Neural cell (in vitro differentiated cells): ENCODE data around the gene ZNF407. TPM values are rescaled to one million over a fixed set of nuclear protein-coding genes. Genes with fewer than 3 reads are reported as not detected.

ENCODE experiments used
- H2AFZ ChIP-seq: fragments of 200-600, 300-800 bp; sonication (generic), shearing (Covaris generic); 2 replicates; pipeline ENCODE4 v1.6.0; 2014; ENCODE audit warnings: low read depth, mild to moderate bottlenecking, antibody characterized with exemption, low read length, moderate library complexity
- H3F3A ChIP-seq: fragments of 200-600 bp; shearing (Covaris generic); 2 replicates; pipeline ENCODE4 v1.6.1; 2016; ENCODE audit warnings: mild to moderate bottlenecking, moderate library complexity, mixed read lengths, antibody characterized with exemption, low read length; ENCODE audit not compliant: insufficient read depth, poor library complexity, severe bottlenecking
- H3K27ac ChIP-seq: fragments of 200-600, 300-800 bp; sonication (generic), shearing (Covaris generic); 2 replicates; pipeline ENCODE4 v1.5.1; 2014; ENCODE audit warnings: mild to moderate bottlenecking, low read length, moderate library complexity
- H3K27me3 ChIP-seq: fragments of 300-800, 200-600 bp; sonication (generic), shearing (Covaris generic); 2 replicates; pipeline ENCODE4 v1.6.0; 2014; ENCODE audit warnings: mild to moderate bottlenecking, low read depth, low read length, moderate library complexity; ENCODE audit not compliant: insufficient read depth
- H3K36me3 ChIP-seq: fragments of 300-800, 200-600 bp; sonication (generic), shearing (Covaris generic); 2 replicates; pipeline ENCODE4 v1.5.1; 2014; ENCODE audit warnings: mild to moderate bottlenecking, antibody characterized with exemption, low read length, moderate library complexity; ENCODE audit not compliant: insufficient read depth
- H3K4me2 ChIP-seq: fragments of 300-800, 200-600 bp; sonication (generic), shearing (Covaris generic); 2 replicates; pipeline ENCODE4 v1.6.0; 2014; ENCODE audit warnings: mild to moderate bottlenecking, low read length
- H3K4me3 ChIP-seq: fragments of 300-800, 200-600 bp; sonication (generic), shearing (Covaris generic); 2 replicates; pipeline ENCODE4 v1.5.1; 2014; ENCODE audit warnings: mild to moderate bottlenecking, low read length, moderate library complexity
- H3K79me2 ChIP-seq: fragments of 200-600 bp; shearing (Covaris generic); replicated peaks from 2 replicates; pipeline ENCODE4 v1.6.0; 2014; ENCODE audit warnings: mild to moderate bottlenecking, low read length, moderate library complexity; ENCODE audit not compliant: insufficient read depth
- H3K9ac ChIP-seq: fragments of 300-800, 200-600 bp; sonication (generic), shearing (Covaris generic); 2 replicates; pipeline ENCODE4 v1.6.1; 2016; ENCODE audit warnings: mild to moderate bottlenecking, low read length, mixed read lengths
- H3K9me2 ChIP-seq: fragments of 200-600 bp; shearing (Covaris generic); 2 replicates; pipeline ENCODE4 v1.6.1; 2016; ENCODE audit warnings: mild to moderate bottlenecking, low read length, mixed read lengths; ENCODE audit not compliant: insufficient read depth
- H3K9me3 ChIP-seq: fragments of 200-600, 300-800 bp; sonication (generic), shearing (Covaris generic); 2 replicates; pipeline ENCODE4 v1.6.1; 2016; ENCODE audit warnings: mild to moderate bottlenecking, mixed run types, low read length, moderate library complexity, mixed read lengths
- H4K20me1 ChIP-seq: fragments of 200-600 bp; shearing (Covaris generic); 2 replicates; pipeline ENCODE4 v1.6.1; 2016; ENCODE audit warnings: mild to moderate bottlenecking, mixed run types; ENCODE audit not compliant: insufficient read depth
- CTCF ChIP-seq: fragments of 450-650 bp; IDR thresholded peaks from 2 replicates; pipeline ENCODE4 v1.5.1; 2014; ENCODE audit warnings: antibody characterized with exemption, mild to moderate bottlenecking, moderate library complexity; ENCODE audit not compliant: poor library complexity, severe bottlenecking
- EP300 ChIP-seq: fragments of 450-650 bp; conservative IDR thresholded peaks from 2 replicates; pipeline ENCODE4 v1.6.1; 2014; ENCODE audit warnings: antibody characterized with exemption, mild to moderate bottlenecking, moderate library complexity; ENCODE audit not compliant: poor library complexity, severe bottlenecking
- EZH2 ChIP-seq: fragments of 200-600, 300-800 bp; shearing (Covaris generic), sonication (generic); IDR thresholded peaks from 2 replicates; pipeline ENCODE4 v1.6.1; 2014; ENCODE audit warnings: antibody characterized with exemption, low read length, borderline replicate concordance, mild to moderate bottlenecking; ENCODE audit not compliant: insufficient read depth, poor library complexity, severe bottlenecking
- MXI1 ChIP-seq: fragments of 450-650 bp; conservative IDR thresholded peaks from 2 replicates; pipeline ENCODE4 v1.6.1; 2014; ENCODE audit warnings: antibody characterized with exemption, mild to moderate bottlenecking; ENCODE audit not compliant: poor library complexity, severe bottlenecking
- POLR2AphosphoS5 ChIP-seq: IDR thresholded peaks from 2 replicates; pipeline ENCODE4 v1.6.1; 2012
- RAD21 ChIP-seq: fragments of 450-650 bp; conservative IDR thresholded peaks from 2 replicates; pipeline ENCODE4 v1.6.1; 2014; ENCODE audit warnings: antibody characterized with exemption, mild to moderate bottlenecking, moderate library complexity
- REST ChIP-seq: IDR thresholded peaks from 2 replicates; pipeline ENCODE4 v1.6.1; 2012; ENCODE audit warnings: borderline replicate concordance
- SMC3 ChIP-seq: fragments of 450-650 bp; conservative IDR thresholded peaks from 2 replicates; pipeline ENCODE4 v1.6.1; 2014; ENCODE audit warnings: antibody characterized with exemption, mild to moderate bottlenecking, moderate library complexity; ENCODE audit not compliant: poor library complexity
- TAF1 ChIP-seq: IDR thresholded peaks from 2 replicates; pipeline ENCODE4 v1.6.1; 2012; ENCODE audit warnings: low read depth
- polyA plus RNA-seq: library from polyadenylated mRNA; depleted of rRNA; stranded (reverse); fragments of >200 nt; gene quantifications from 2 replicates; pipeline ENCODE4 v1.2.3, GENCODE V29; 2014

ZNF407 gene
- polyA plus RNA-seq, 1 donor from 2014 or later = 2.9 TPM

DNA sequence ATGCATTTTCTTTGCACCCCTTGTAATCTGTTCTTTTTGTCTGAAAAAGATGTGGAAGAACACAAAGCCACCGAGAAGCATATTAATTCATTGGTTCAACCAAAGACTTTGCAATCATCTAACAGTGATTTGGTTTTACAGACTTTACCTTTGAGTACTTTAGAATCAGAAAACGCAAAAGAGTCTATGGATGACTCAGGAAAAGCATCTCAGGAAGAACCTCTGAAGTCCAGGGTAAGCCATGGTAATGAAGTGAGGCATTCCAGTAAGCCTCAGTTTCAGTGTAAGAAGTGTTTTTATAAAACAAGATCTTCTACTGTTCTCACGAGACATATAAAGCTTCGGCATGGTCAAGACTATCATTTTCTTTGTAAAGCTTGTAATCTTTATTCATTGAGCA lies 35.2 kb downstream of the ZNF407 start:
- H3K79me2 ChIP-seq = no peaks in the 10 kb centered on the region
- no peak overlapping the region for H3K27ac ChIP-seq
- H4K20me1 ChIP-seq = no peaks in the 10 kb centered on the region
- H3K9ac ChIP-seq = no peak overlapping the region
- no peaks in the 10 kb centered on the region for H3K27me3 ChIP-seq
- TF ChIP-seq MXI1 = no peak
- TF ChIP-seq CTCF = no peak
- TF ChIP-seq POLR2AphosphoS5 = no peak
- TF ChIP-seq SMC3 = no peak
- TF ChIP-seq RAD21 = no peak
- no peak for TF ChIP-seq EP300
- TF ChIP-seq EZH2 = no peak
- no peak for TF ChIP-seq REST
- no peak for TF ChIP-seq TAF1
- H3K36me3 ChIP-seq = no peaks in the 10 kb centered on the region
- H3F3A ChIP-seq = no peaks in the 10 kb centered on the region
- no peak overlapping the region for H3K4me3 ChIP-seq
- H2AFZ ChIP-seq = no peak overlapping the region
- H3K4me2 ChIP-seq = no peak overlapping the region
- no peaks in the 10 kb centered on the region for H3K9me3 ChIP-seq
- no peaks in the 10 kb centered on the region for H3K9me2 ChIP-seq

DNA sequence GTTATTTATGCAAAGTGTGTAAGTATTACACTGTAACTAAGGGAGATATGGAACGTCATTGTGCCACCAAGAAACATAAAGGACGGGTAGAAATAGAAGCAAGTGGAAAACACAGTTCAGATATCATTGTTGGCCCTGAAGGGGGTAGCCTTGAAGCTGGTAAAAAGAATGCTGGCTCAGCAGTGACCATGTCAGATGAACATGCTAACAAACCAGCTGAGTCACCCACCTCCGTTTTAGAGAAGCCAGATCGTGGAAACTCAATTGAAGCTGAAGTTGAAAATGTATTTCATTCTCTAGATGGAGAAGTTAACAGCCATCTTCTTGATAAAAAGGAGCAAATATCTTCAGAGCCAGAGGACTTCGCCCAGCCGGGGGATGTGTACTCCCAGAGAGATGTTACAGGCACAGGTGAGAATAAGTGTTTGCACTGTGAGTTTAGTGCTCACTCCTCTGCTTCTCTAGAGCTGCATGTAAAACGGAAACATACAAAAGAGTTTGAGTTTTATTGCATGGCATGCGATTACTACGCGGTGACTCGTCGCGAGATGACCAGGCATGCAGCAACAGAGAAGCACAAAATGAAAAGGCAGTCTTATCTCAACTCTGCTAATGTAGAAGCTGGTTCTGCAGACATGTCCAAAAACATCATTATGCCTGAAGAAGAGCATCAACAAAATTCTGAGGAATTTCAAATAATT lies 36.1 kb downstream of the ZNF407 start:
- H3K4me2 ChIP-seq = no peak overlapping the region
- H3F3A ChIP-seq = no peaks in the 10 kb centered on the region
- TF ChIP-seq MXI1 = no peak
- TF ChIP-seq EP300 = no peak
- TF ChIP-seq RAD21 = no peak
- no peak for TF ChIP-seq CTCF
- no peak for TF ChIP-seq SMC3
- no peak for TF ChIP-seq EZH2

More for the DNA sequence above, 36.1 kb downstream of the ZNF407 start:
- Histone ChIP-seq H3K27ac (no peak overlapping the region), H3K9me3 (no peaks in the 10 kb centered on the region), H3K27me3 (no peaks in the 10 kb centered on the region), H3K79me2 (no peaks in the 10 kb centered on the region), H3K9me2 (no peaks in the 10 kb centered on the region), H4K20me1 (no peaks in the 10 kb centered on the region), H3K36me3 (no peaks in the 10 kb centered on the region), H3K9ac (no peak overlapping the region), H3K4me3 (no peak overlapping the region), H2AFZ (no peak overlapping the region)
